Lower leg skin (tissue), 4 donors: ENCODE data around the gene PPIL6. TPM values are rescaled to one million over a fixed set of nuclear protein-coding genes. Genes with fewer than 3 reads are reported as not detected.
A peak's percentile ranks its signal among the peaks of the same experiment; 100 is the strongest.

Experiments used
- DNase-seq, 2 donors: peaks; one replicate each; pipeline ENCODE4 v3.0.0-alpha.2; 2019; ENCODE audit warnings: low spot score in 2 of 2
- H3K4me3 ChIP-seq: fragments of 200-600 bp; sonication (generic); 2 replicates; pipeline ENCODE4 v1.5.1; 2017; ENCODE audit warnings: mild to moderate bottlenecking, low read depth; ENCODE audit not compliant: poor library complexity, severe bottlenecking
- POLR2A ChIP-seq, 2 donors: fragments of 450-650 bp; IDR thresholded peaks; one replicate each; pipeline ENCODE4 v1.6.1; 2016 to 2017; ENCODE audit warnings: antibody characterized with exemption in 2 of 2, mild to moderate bottlenecking in 1 of 2, moderate library complexity in 1 of 2
- WGBS, 2 donors: methylation state at CpG; one replicate each; pipeline ENCODE4 v1.1.5; 2018; 5-methylcytosine and 5-hydroxymethylcytosine counted together
- intact Hi-C: fragments of 100-400 bp; cut with DNase I; formaldehyde crosslinking; loops from one replicate; pipeline ENCODE4 v1.15.0; 2023; ENCODE audit warnings: low total_unique reads
- total RNA-seq, 4 donors: library from RNA; depleted of rRNA; stranded (reverse); fragments of >200 nt; gene quantifications; one replicate each; pipeline ENCODE4 v1.1.0, GENCODE V29; 2016
- TF ChIP-seq, protein P1 (sequence below), 3 donors: fragments of 450-650 bp; IDR thresholded peaks; one replicate each; pipeline ENCODE4 v1.5.1; 2016; ENCODE audit warnings: antibody characterized with exemption in 3 of 3, mild to moderate bottlenecking in 3 of 3, moderate library complexity in 2 of 3

Gene PPIL6
- total RNA-seq, 4 donors from 2014 or later, result 1.5 to 9.1 (median 2.3) TPM

DNA sequence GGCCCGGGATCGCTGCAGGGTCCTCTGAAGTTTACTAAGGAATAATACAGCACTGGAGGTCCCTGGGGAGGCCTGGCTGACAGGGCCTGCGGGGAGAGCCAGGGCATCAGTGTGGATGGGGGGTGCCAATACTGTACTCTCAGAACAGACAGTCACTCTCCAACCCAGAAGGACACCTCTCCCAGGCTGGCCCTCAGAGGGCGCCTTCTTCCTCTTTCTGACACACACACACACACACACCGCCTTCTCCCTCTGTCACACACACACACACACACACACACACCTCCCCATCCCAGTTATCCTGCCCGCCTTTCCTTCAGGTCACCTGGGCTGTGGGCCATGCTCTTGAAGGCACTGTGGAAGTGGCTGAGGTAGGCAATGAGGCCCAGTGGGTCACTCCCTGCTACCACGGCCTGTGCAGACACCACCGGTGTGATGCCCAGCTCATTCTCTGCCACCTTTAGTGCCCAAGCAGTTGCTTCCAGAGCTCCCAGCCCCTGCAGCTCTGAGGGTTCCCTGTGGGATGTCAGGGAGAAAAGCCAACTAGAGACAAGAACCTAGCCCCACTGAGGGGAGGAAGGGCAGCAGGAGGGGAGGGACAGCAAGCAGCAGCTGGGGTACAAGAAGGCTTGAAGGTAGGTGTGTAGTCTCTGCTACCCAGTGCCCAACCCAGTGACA, 7.6 kb upstream of the PPIL6 start:
- intact Hi-C loops, result no loop called here
- peak in 1 of 2 donors; percentile 12 for DNase-seq

DNA sequence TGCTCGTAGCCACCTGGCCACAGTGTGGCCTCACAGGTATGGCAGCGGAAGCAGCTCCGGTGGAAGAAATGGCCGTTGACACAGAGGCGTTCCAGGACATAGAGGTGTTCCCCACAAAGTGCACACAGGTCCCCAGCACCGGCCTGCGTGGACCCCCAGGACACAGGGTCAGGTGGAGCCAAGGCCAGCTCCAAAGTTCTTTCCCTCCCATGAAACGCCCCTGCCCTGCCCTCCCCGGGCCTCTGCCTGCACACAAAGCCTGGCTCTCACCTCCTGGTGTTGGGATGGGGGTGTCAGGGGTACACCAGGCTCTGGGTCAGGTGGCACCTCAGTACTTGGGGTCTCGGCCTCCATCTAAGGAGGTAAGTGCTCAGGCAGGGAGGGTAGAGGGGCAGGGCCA, 6.7 kb upstream of the PPIL6 start:
- intact Hi-C loops, result no loop called here
- 81 to 88% methylated on average over 9 to 10 of the region's 10 CpGs for WGBS, 2 donors
- H3K4me3 ChIP-seq, result no peak overlapping the region
- TF ChIP-seq, protein P1, sequence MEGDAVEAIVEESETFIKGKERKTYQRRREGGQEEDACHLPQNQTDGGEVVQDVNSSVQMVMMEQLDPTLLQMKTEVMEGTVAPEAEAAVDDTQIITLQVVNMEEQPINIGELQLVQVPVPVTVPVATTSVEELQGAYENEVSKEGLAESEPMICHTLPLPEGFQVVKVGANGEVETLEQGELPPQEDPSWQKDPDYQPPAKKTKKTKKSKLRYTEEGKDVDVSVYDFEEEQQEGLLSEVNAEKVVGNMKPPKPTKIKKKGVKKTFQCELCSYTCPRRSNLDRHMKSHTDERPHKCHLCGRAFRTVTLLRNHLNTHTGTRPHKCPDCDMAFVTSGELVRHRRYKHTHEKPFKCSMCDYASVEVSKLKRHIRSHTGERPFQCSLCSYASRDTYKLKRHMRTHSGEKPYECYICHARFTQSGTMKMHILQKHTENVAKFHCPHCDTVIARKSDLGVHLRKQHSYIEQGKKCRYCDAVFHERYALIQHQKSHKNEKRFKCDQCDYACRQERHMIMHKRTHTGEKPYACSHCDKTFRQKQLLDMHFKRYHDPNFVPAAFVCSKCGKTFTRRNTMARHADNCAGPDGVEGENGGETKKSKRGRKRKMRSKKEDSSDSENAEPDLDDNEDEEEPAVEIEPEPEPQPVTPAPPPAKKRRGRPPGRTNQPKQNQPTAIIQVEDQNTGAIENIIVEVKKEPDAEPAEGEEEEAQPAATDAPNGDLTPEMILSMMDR (IDR thresholded peaks at IDR 0.05), result no peak
- no peak for TF ChIP-seq POLR2A (IDR thresholded peaks at IDR 0.05)
- peak in 1 of 2 donors; percentile 10 for DNase-seq

More for the DNA sequence above, 7.6 kb upstream of the PPIL6 start:
- TF ChIP-seq POLR2A (IDR thresholded peaks at IDR 0.05), result no peak
- WGBS, 2 donors, result 68 to 84% methylated on average over 8 of the region's 8 CpGs
- no peak overlapping the region for H3K4me3 ChIP-seq

DNA sequence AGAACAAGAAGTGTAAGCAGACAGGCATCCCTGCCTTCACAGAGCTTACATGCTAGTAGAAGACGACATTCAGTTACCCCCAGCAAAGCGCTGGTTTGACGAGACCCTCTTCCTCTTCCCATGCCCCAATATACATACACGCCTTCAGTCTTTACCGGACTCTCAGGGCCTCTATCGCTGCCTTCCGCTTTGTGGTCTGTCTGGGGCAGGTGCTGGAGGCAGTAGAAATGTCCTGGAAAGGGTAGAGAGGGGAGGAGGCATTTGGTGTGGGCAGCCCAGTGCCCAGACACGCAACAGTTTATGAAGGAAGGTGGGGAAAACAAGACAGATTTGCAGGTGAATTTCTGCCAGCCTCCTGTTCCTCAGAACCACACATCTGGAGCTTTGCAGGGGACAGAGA, 6.1 kb upstream of the PPIL6 start:
- H3K4me3 ChIP-seq, result no peak overlapping the region
- 85 to 88% methylated on average over 8 of the region's 8 CpGs for WGBS, 2 donors
- no peak for TF ChIP-seq POLR2A (IDR thresholded peaks at IDR 0.05)
- TF ChIP-seq, protein P1 (IDR thresholded peaks at IDR 0.05), result no peak
- no peak for DNase-seq
- intact Hi-C loops, result no loop called here

DNA sequence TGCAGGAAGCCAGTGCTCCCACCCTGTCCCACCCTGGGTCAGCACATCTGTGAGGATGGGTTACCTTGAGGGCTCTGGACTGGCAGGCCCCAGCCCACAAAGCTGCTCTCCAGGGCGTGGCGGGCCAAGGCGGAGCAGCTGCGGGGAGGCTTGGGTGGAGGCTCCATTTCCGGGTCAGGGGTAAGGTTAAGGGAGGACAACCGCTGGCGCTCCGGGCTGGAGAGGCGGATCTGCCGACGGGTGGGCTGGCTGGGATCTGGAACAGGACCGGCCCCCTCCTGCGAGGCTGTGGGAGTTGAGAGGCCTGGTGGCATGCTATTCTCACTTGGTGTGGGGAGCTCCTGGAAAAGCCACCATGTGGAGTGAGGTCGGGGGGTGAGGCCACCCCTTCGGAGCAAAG, 5.6 kb upstream of the PPIL6 start:
- intact Hi-C loops, result no loop called here
- 82 to 93% methylated on average over 15 of the region's 15 CpGs for WGBS, 2 donors
- no peak for TF ChIP-seq POLR2A (IDR thresholded peaks at IDR 0.05)
- TF ChIP-seq, protein P1 (IDR thresholded peaks at IDR 0.05), result no peak
- no peak for DNase-seq
- no peak overlapping the region for H3K4me3 ChIP-seq

DNA sequence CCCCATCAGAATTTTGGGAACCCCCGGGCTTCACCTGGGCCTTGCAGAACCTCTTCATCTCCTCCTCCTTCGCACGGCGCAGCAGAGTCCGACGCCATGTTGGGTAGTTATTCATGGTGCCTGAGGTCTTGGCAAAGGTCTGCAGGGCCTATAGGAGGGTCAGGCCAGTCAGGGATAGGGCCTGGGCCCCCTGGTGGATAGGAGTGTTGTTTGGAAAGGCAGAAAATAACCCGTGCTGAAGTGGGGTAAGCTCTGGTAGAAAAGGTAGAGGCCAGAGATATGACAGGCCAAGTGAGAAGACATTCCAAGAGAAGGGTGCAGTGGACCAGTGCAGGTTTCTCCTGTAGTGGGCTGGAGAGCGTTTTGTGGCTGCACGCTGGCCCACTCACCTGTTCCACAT, 5.0 kb upstream of the PPIL6 start:
- no peak for DNase-seq
- TF ChIP-seq POLR2A (IDR thresholded peaks at IDR 0.05), result no peak
- intact Hi-C loops, result no loop called here
- no peak overlapping the region for H3K4me3 ChIP-seq
- WGBS, 2 donors, result 91% methylated on average over 9 of the region's 9 CpGs

DNA sequence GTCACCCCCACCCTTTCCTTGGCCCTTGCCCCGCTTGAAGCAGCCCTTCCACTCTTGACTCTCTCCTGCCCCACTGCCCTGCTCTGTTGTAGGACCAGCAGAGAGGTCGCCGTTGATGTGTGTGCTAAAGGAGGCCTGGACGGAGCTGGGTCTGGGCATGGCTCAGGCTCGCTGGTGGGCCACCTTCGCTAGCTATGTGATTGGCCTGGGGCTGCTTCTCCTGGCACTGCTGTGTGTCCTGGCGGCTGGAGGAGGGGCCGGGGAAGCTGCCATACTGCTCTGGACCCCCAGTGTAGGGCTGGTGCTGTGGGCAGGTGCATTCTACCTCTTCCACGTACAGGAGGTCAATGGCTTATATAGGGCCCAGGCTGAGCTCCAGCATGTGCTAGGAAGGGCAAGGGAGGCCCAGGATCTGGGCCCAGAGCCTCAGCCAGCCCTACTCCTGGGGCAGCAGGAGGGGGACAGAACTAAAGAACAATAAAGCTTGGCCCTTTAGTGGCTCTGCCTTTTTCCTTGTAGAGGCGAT, 3.1 kb upstream of the PPIL6 start:
- 91 to 92% methylated on average over 10 of the region's 10 CpGs for WGBS, 2 donors
- no peak overlapping the region for H3K4me3 ChIP-seq
- peak in 1 of 2 donors; percentile 14 for DNase-seq
- intact Hi-C loops, result no loop called here
- TF ChIP-seq, protein P1 (IDR thresholded peaks at IDR 0.05), result no peak
- no peak for TF ChIP-seq POLR2A (IDR thresholded peaks at IDR 0.05)
